Transverse colon (tissue), 4 donors: Measurements from ENCODE around the gene TRIM29.

ENCODE experiments used
- POLR2A ChIP-seq: fragments of 450-650 bp; IDR thresholded peaks from one replicate; pipeline ENCODE4 v1.6.1; 2016; ENCODE audit warnings: antibody characterized with exemption, mild to moderate bottlenecking, moderate library complexity
- POLR2AphosphoS5 ChIP-seq, 3 donors: sonication (generic); formaldehyde crosslinking; IDR thresholded peaks; one replicate each; pipeline ENCODE4 v1.6.1; 2016; ENCODE audit warnings: antibody characterized with exemption in 3 of 3
- TF ChIP-seq, protein P1 (sequence below), 5 experiments: fragments of 200-600 bp in 3 of 5; fragments of 450-650 bp in 2 of 5; sonication (generic) in 3 of 5; IDR thresholded peaks; 1 replicate in 2 of 5; 2 replicates in 3 of 5; pipeline ENCODE4 v1.5.1; 2016 to 2017; ENCODE audit warnings: antibody characterized with exemption in 5 of 5, inconsistent platforms in 3 of 5, mild to moderate bottlenecking in 2 of 5, moderate library complexity in 1 of 5

DNA sequence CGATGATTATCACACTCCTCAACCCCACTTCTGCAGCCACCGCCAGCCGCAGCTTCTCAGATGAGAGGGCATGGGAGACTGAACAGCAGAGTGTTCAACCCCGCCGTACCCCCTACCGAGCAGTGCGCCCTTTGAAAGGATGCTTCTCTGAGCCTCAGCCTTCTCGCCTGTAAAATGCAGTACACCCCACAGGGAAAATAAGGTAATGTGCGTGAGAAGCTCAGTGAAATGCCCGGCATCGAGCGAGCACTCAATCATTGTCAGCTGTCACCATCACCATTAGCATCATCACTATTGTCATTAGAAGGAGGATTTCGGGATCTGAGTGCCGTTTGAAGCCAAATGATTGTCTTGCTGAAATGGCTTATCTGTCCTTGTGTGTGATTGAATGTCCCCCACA is 13.6 kb downstream of the TRIM29 start:
- TF ChIP-seq, protein P1, sequence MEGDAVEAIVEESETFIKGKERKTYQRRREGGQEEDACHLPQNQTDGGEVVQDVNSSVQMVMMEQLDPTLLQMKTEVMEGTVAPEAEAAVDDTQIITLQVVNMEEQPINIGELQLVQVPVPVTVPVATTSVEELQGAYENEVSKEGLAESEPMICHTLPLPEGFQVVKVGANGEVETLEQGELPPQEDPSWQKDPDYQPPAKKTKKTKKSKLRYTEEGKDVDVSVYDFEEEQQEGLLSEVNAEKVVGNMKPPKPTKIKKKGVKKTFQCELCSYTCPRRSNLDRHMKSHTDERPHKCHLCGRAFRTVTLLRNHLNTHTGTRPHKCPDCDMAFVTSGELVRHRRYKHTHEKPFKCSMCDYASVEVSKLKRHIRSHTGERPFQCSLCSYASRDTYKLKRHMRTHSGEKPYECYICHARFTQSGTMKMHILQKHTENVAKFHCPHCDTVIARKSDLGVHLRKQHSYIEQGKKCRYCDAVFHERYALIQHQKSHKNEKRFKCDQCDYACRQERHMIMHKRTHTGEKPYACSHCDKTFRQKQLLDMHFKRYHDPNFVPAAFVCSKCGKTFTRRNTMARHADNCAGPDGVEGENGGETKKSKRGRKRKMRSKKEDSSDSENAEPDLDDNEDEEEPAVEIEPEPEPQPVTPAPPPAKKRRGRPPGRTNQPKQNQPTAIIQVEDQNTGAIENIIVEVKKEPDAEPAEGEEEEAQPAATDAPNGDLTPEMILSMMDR (IDR thresholded peaks at IDR 0.05) = no peak
- TF ChIP-seq POLR2AphosphoS5 (IDR thresholded peaks at IDR 0.05) (no peak), POLR2A (no peak)
